T47D (cell line): ENCODE data around the gene PRAC2.
A peak's percentile ranks its signal among the peaks of the same experiment; 100 is the strongest.

Experiments used
- DNase-seq, 2 experiments: peaks; one replicate each; pipeline versions ENCODE4 v3.0.0 to v3.0.0-alpha.2; 2011 to 2012; ENCODE audit warnings: low read depth in 1 of 2, low spot score in 1 of 2
- JUND ChIP-seq: IDR thresholded peaks from 2 replicates; pipeline ENCODE4 v1.6.1; 2012; ENCODE audit warnings: low read depth
- in situ Hi-C: cut with HindIII; loops from 2 replicates; pipeline ENCODE4 v1.10.0; 2016; ENCODE audit warnings: low sequenced_read_pairs, low pct_unique_long_range_greater_than_20kb

Gene PRAC2

GRCh38 chr17:48732688-48733629 lies 10.0 kb downstream of the PRAC2 start:
- no peak for TF ChIP-seq JUND
- in situ Hi-C loops: no loop called here
- DNase-seq: no peak

GRCh38 chr17:48733632-48734328 lies 10.8 kb downstream of the PRAC2 start:
- no peak for TF ChIP-seq JUND
- DNase-seq: no peak
- in situ Hi-C loops: no loop called here

- in situ Hi-C loops: no loop called here
- no peak for TF ChIP-seq JUND
- DNase-seq: no peak
Observed at GRCh38 chr17:48734333-48735061, 11.5 kb downstream of the PRAC2 start.

- no peak for TF ChIP-seq JUND
- no peak for DNase-seq
Observed at GRCh38 chr17:48735062-48735351, 12.0 kb downstream of the PRAC2 start.

GRCh38 chr17:48737330-48738043 lies 14.5 kb downstream of the PRAC2 start:
- TF ChIP-seq JUND: no peak
- DNase-seq: peak in 1 of 2 experiments; percentile 37
- in situ Hi-C loops: no loop called here

More at GRCh38 chr17:48735062-48735351, 12.0 kb downstream of the PRAC2 start:
- in situ Hi-C loops: no loop called here

GRCh38 chr17:48738424-48738802 lies 15.4 kb downstream of the PRAC2 start:
- TF ChIP-seq JUND: no peak
- no peak for DNase-seq
- in situ Hi-C loops: no loop called here

GRCh38 chr17:48738803-48739526 lies 16.0 kb downstream of the PRAC2 start:
- no peak for TF ChIP-seq JUND
- in situ Hi-C loops: no loop called here
- DNase-seq: peak in 1 of 2 experiments; percentile 39

GRCh38 chr17:48740537-48740936 lies 17.6 kb downstream of the PRAC2 start:
- no peak for DNase-seq
- in situ Hi-C loops: no loop called here
- TF ChIP-seq JUND: no peak

GRCh38 chr17:48745381-48746275 lies 22.6 kb downstream of the PRAC2 start:
- no peak for TF ChIP-seq JUND
- in situ Hi-C loops: no loop called here
- peak in 1 of 2 experiments; percentile 44 for DNase-seq

GRCh38 chr17:48746916-48747444 lies 24.0 kb downstream of the PRAC2 start:
- no peak for DNase-seq
- no peak for TF ChIP-seq JUND
- in situ Hi-C loops: no loop called here
